GM12891 (cell line): ENCODE data around the gene KRT6C.

Source experiments
- PAX5 ChIP-seq: IDR thresholded peaks from 2 replicates; pipeline ENCODE4 v1.6.1; 2011; ENCODE audit warnings: low read length, moderate library complexity, mild to moderate bottlenecking; ENCODE audit not compliant: insufficient read depth, severe bottlenecking
- POLR2A ChIP-seq: IDR thresholded peaks from 2 replicates; pipeline ENCODE4 v1.6.1; 2011; ENCODE audit warnings: low read depth, low read length, control low read depth
- POLR2AphosphoS5 ChIP-seq: IDR thresholded peaks from 2 replicates; pipeline ENCODE4 v1.6.1; 2011; ENCODE audit warnings: low read depth, low read length, control low read depth
- POU2F2 ChIP-seq: IDR thresholded peaks from 2 replicates; pipeline ENCODE4 v1.6.1; 2011; ENCODE audit warnings: low read depth, mild to moderate bottlenecking, control low read depth, low read length, moderate library complexity
- SPI1 ChIP-seq: IDR thresholded peaks from 2 replicates; pipeline ENCODE4 v1.6.1; 2011; ENCODE audit warnings: low read depth, low read length, control low read depth
- TAF1 ChIP-seq: IDR thresholded peaks from 2 replicates; pipeline ENCODE4 v1.6.1; 2011; ENCODE audit warnings: low read depth, low read length, control low read depth

- TF ChIP-seq POLR2A = no peak
- TF ChIP-seq TAF1 = no peak
- no peak for TF ChIP-seq POLR2AphosphoS5
- no peak for TF ChIP-seq PAX5
- no peak for TF ChIP-seq SPI1
- TF ChIP-seq POU2F2 = no peak
Measured at GRCh38 chr12:52477651-52478050, 4.0 kb upstream of the KRT6C start.
